CD14-positive monocyte (primary cell): Measurements from ENCODE around the gene ERO1A. TPM values are rescaled to one million over a fixed set of nuclear protein-coding genes. Genes with fewer than 3 reads are reported as not detected.

ENCODE experiments used
- DNase-seq, 3 donors: peaks; one replicate each; pipeline ENCODE4 v3.0.0-alpha.2; 2011 to 2022
- H2AFZ ChIP-seq: 2 replicates; pipeline ENCODE4 v1.6.0; 2012; ENCODE audit warnings: mild to moderate bottlenecking, low read depth, low read length, inconsistent platforms; ENCODE audit not compliant: insufficient read depth, poor library complexity, severe bottlenecking
- H3K27ac ChIP-seq, 2 donors: 1 replicate in 1 of 2; 2 replicates in 1 of 2; pipeline ENCODE4 v1.5.1; 2012 to 2013; ENCODE audit warnings: low read length in 2 of 2, control low read depth in 1 of 2, inconsistent platforms in 1 of 2, low read depth in 1 of 2, mild to moderate bottlenecking in 1 of 2
- H3K27me3 ChIP-seq, 2 donors: one replicate each; pipeline versions ENCODE4 v1.6.0 to v1.6.1; 2011 to 2013; ENCODE audit warnings: low read length in 2 of 2; ENCODE audit not compliant: control insufficient read depth in 2 of 2, insufficient read depth in 2 of 2
- H3K36me3 ChIP-seq, 2 donors: replicated peaks in 1 of 2; 1 replicate in 1 of 2; 2 replicates in 1 of 2; pipeline versions ENCODE4 v1.5.1 to v1.6.1; 2012 to 2013; ENCODE audit warnings: low read length in 2 of 2, control low read depth in 1 of 2, inconsistent platforms in 1 of 2, mild to moderate bottlenecking in 1 of 2; ENCODE audit not compliant: insufficient read depth in 2 of 2, control insufficient read depth in 1 of 2
- H3K4me1 ChIP-seq, 2 donors: 1 replicate in 1 of 2; 2 replicates in 1 of 2; pipeline versions ENCODE4 v1.5.1 to v1.6.1; 2012 to 2013; ENCODE audit warnings: low read length in 2 of 2, control low read depth in 1 of 2, inconsistent platforms in 1 of 2, mild to moderate bottlenecking in 1 of 2, moderate library complexity in 1 of 2; ENCODE audit not compliant: insufficient read depth in 2 of 2, control insufficient read depth in 1 of 2
- H3K4me2 ChIP-seq: replicated peaks from 2 replicates; pipeline ENCODE3; 2012; ENCODE audit warnings: low read length, moderate library complexity, mild to moderate bottlenecking; ENCODE audit not compliant: poor library complexity, severe bottlenecking; ENCODE audit errors: extremely low read depth
- H3K4me3 ChIP-seq, 3 experiments: fragments of 200-600 bp in 1 of 3; sonication (generic) in 1 of 3; replicated peaks in 1 of 3; 1 replicate in 2 of 3; 2 replicates in 1 of 3; pipeline ENCODE4 v1.5.1; 2011 to 2013; ENCODE audit warnings: low read length in 3 of 3, mild to moderate bottlenecking in 3 of 3, control low read depth in 2 of 3, low read depth in 2 of 3, inconsistent platforms in 1 of 3, moderate library complexity in 1 of 3
- H3K79me2 ChIP-seq: 2 replicates; pipeline ENCODE4 v1.6.0; 2012; ENCODE audit warnings: mild to moderate bottlenecking, control low read depth, inconsistent platforms, low read length, moderate library complexity; ENCODE audit not compliant: insufficient read depth
- H3K9ac ChIP-seq: 2 replicates; pipeline ENCODE4 v1.6.0; 2017; ENCODE audit warnings: low read length, mild to moderate bottlenecking; ENCODE audit not compliant: insufficient read depth, poor library complexity, severe bottlenecking
- H3K9me3 ChIP-seq, 2 donors: replicated peaks in 1 of 2; 1 replicate in 1 of 2; 2 replicates in 1 of 2; pipeline versions ENCODE4 v1.5.1 to v1.6.1; 2012 to 2013; ENCODE audit warnings: low read length in 2 of 2, control low read depth in 1 of 2; ENCODE audit not compliant: control insufficient read depth in 1 of 2, insufficient read depth in 1 of 2
- H4K20me1 ChIP-seq: 2 replicates; pipeline ENCODE4 v1.6.0; 2012; ENCODE audit warnings: mild to moderate bottlenecking, low read length, control low read depth, moderate library complexity; ENCODE audit not compliant: insufficient read depth
- H3K27ac Mint-ChIP-seq, 7 donors: one replicate each; pipeline ENCODE4 v1.8.0; 2020; ENCODE audit warnings: mild to moderate bottlenecking in 7 of 7, mixed read lengths in 7 of 7, moderate library complexity in 6 of 7, inconsistent platforms in 2 of 7
- H3K27me3 Mint-ChIP-seq, 3 donors: one replicate each; pipeline ENCODE4 v1.8.0; 2021 to 2022; ENCODE audit warnings: low read depth in 3 of 3, mild to moderate bottlenecking in 3 of 3, mixed read lengths in 3 of 3, moderate library complexity in 3 of 3, inconsistent platforms in 1 of 3
- H3K36me3 Mint-ChIP-seq, 2 donors: one replicate each; pipeline ENCODE4 v1.8.0; 2020; ENCODE audit warnings: mixed read lengths in 2 of 2, inconsistent platforms in 1 of 2, mild to moderate bottlenecking in 1 of 2
- H3K4me1 Mint-ChIP-seq: one replicate; pipeline ENCODE4 v1.8.0; 2020; ENCODE audit warnings: mild to moderate bottlenecking, mixed read lengths
- H3K4me3 Mint-ChIP-seq, 2 donors: one replicate each; pipeline ENCODE4 v1.8.0; 2020; ENCODE audit warnings: mild to moderate bottlenecking in 2 of 2, mixed read lengths in 2 of 2, moderate library complexity in 1 of 2
- H3K9me3 Mint-ChIP-seq, 7 donors: one replicate each; pipeline ENCODE4 v1.8.0; 2020 to 2022; ENCODE audit warnings: mixed read lengths in 7 of 7, mild to moderate bottlenecking in 6 of 7, moderate library complexity in 6 of 7, inconsistent platforms in 2 of 7
- CTCF ChIP-seq: fragments of 200-600 bp; IDR thresholded peaks from one replicate; pipeline ENCODE4 v1.8.0; 2022; ENCODE audit warnings: antibody characterized with exemption, mild to moderate bottlenecking
- WGBS: methylation state at CpG from one replicate; pipeline ENCODE4 v1.1.5; 2013; ENCODE audit warnings: missing lambda C conversion rate; ENCODE audit not compliant: insufficient coverage; 5-methylcytosine and 5-hydroxymethylcytosine counted together
- intact Hi-C, 2 donors: fragments of 100-400 bp; cut with micrococcal nuclease; formaldehyde crosslinking; loops; one replicate each; pipeline versions ENCODE4 v1.15.0 to v1.15.1; 2023
- polyA plus RNA-seq, 3 donors: library from polyadenylated mRNA; depleted of rRNA in 1 of 3; unstranded in 2 of 3; stranded (reverse) in 1 of 3; fragments of 300-500 nt in 2 of 3; fragments of >200 nt in 1 of 3; fragmentation: Illumina TruSeq in 2 of 3; gene quantifications; 1 replicate in 2 of 3; 2 replicates in 1 of 3; pipeline ENCODE4 v1.2.3, GENCODE V29; 2012 to 2021

Gene ERO1A
- polyA plus RNA-seq, 3 donors: 22.1 to 39.5 (median 29.2) TPM

- Mint-ChIP-seq H3K4me3 (no peak overlapping the region), H3K27ac (no peak overlapping the region), H3K4me1 (no peaks in the 10 kb centered on the region), H3K9me3 (peaks cover 0 to 6% (median 3%) of the 10 kb centered on the region in 7 donors), H3K36me3 (no peaks in the 10 kb centered on the region), H3K27me3 (peaks cover 0 to 3% (median 0%) of the 10 kb centered on the region in 3 donors)
- H3K4me2 ChIP-seq: no peak overlapping the region
- no peaks in the 10 kb centered on the region for H3K4me1 ChIP-seq
- WGBS: 100% methylated on average over 2 of the region's 5 CpGs
- no peaks in the 10 kb centered on the region for H3K27me3 ChIP-seq
- no peak for DNase-seq
- peaks cover 0 to under 1% of the 10 kb centered on the region in 2 donors for H3K9me3 ChIP-seq
- H3K27ac ChIP-seq: no peak overlapping the region
- H3K9ac ChIP-seq: no peak overlapping the region
- no peaks in the 10 kb centered on the region for H3K36me3 ChIP-seq
- H3K79me2 ChIP-seq: no peaks in the 10 kb centered on the region
- no peaks in the 10 kb centered on the region for H4K20me1 ChIP-seq
- H2AFZ ChIP-seq: no peak overlapping the region
- TF ChIP-seq CTCF: no peak
- H3K4me3 ChIP-seq: no peak overlapping the region
- intact Hi-C loops: no loop called here
These were observed 85.8 kb downstream of the ERO1A start for GRCh38 chr14:52609445-52610044.

GRCh38 chr14:52607061-52607460 is 88.3 kb downstream of the ERO1A start:
- no peaks in the 10 kb centered on the region for H3K36me3 ChIP-seq
- Mint-ChIP-seq H3K36me3 (no peaks in the 10 kb centered on the region), H3K4me1 (peaks cover 4% of the 10 kb centered on the region), H3K4me3 (no peak overlapping the region), H3K27me3 (peaks cover 0 to 3% (median 0%) of the 10 kb centered on the region in 3 donors), H3K27ac (no peak overlapping the region), H3K9me3 (peaks cover 0 to 9% (median 5%) of the 10 kb centered on the region in 7 donors)
- intact Hi-C loops: no loop called here
- no peak overlapping the region for H3K4me2 ChIP-seq
- no peak overlapping the region for H3K27ac ChIP-seq
- no peak overlapping the region for H3K4me3 ChIP-seq
- H4K20me1 ChIP-seq: no peaks in the 10 kb centered on the region
- DNase-seq: no peak
- H3K27me3 ChIP-seq: no peaks in the 10 kb centered on the region
- H3K9ac ChIP-seq: no peak overlapping the region
- H2AFZ ChIP-seq: no peak overlapping the region
- peaks cover 0 to 3% of the 10 kb centered on the region in 2 donors for H3K9me3 ChIP-seq
- TF ChIP-seq CTCF: no peak
- no peaks in the 10 kb centered on the region for H3K79me2 ChIP-seq
- no CpG with 5 or more reads among the region's 1 CpG for WGBS
- H3K4me1 ChIP-seq: no peaks in the 10 kb centered on the region
